ENCODE results near the gene GATD1.

Gene GATD1

DNA sequence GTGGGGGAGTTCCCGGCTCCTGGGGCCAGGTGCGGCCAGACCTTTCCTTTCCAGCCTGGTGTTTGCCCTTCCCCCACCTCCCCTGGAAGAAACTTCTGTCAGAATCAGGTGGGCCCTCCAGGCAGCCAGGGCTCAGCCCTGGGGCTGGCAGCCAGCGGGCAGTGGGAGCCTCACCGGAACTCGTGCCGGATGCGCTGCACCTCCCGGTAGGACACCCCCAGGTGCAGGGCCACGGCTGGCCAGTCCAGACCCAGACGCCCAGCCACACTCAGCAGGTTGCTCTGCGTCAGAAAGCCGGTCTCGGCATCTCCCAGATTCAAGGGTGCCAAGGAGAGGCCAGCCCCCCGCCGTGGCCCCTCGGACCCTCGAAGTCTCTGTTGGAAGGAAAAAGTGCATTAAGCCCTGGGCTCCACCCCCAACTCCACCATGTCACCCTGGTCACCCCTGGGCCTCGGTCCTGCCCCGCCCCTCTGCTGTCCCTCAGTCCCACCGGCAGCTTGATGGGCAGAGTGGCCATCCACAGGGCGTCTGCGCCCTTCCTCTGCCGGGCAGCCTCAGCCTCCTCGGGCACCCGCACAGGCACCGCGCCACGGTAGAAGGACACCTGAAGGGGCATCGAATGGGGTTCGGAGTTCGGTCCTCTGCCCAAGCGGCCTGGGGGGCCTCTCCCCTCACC is 22.5 kb upstream of the GATD1 start:
- H3K4me3 ChIP-seq (ENCODE audit: low read depth, low read length): no peak overlapping the region
- no peaks in the 10 kb centered on the region for H3K27me3 ChIP-seq (ENCODE audit: control insufficient read depth, insufficient read depth, low read length)
- H2AFZ ChIP-seq: no peak overlapping the region
- no peaks in the 10 kb centered on the region for H3K79me2 ChIP-seq
- H3K36me3 ChIP-seq (ENCODE audit: control insufficient read depth, insufficient read depth, low read length): no peaks in the 10 kb centered on the region
- TF ChIP-seq, protein P1, sequence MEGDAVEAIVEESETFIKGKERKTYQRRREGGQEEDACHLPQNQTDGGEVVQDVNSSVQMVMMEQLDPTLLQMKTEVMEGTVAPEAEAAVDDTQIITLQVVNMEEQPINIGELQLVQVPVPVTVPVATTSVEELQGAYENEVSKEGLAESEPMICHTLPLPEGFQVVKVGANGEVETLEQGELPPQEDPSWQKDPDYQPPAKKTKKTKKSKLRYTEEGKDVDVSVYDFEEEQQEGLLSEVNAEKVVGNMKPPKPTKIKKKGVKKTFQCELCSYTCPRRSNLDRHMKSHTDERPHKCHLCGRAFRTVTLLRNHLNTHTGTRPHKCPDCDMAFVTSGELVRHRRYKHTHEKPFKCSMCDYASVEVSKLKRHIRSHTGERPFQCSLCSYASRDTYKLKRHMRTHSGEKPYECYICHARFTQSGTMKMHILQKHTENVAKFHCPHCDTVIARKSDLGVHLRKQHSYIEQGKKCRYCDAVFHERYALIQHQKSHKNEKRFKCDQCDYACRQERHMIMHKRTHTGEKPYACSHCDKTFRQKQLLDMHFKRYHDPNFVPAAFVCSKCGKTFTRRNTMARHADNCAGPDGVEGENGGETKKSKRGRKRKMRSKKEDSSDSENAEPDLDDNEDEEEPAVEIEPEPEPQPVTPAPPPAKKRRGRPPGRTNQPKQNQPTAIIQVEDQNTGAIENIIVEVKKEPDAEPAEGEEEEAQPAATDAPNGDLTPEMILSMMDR (IDR thresholded peaks at IDR 0.05): no peak
- no peaks in the 10 kb centered on the region for H3K9me3 ChIP-seq (ENCODE audit: control insufficient read depth, low read length)
- peaks cover 4% of the 10 kb centered on the region for H3K4me1 ChIP-seq
- H3K4me2 ChIP-seq (ENCODE audit: low read length): no peak overlapping the region
- H3K27ac ChIP-seq: no peak overlapping the region
- H3K9ac ChIP-seq: no peak overlapping the region

GRCh38 chr11:798093-798713 is 20.9 kb upstream of the GATD1 start, which contains the start of gene SLC25A22:
Gene SLC25A22, minus strand, starts transcription at chr11:798281. Its CDS starts 3,275 bp downstream, at chr11:795006.
- Histone ChIP-seq H3K4me2 (ENCODE audit: low read length) (peak within 1 kb of the TSS; percentile 69), H3K9ac (no peak within 1 kb of the TSS), H3K4me1 (peaks cover 4% of the 10 kb centered on the region), H2AFZ (peak within 1 kb of the TSS; percentile 68), H3K27me3 (ENCODE audit: control insufficient read depth, insufficient read depth, low read length) (no peaks in the 10 kb centered on the region), H3K4me3 (ENCODE audit: low read depth, low read length) (peak within 1 kb of the TSS; percentile 48), H3K27ac (peak within 1 kb of the TSS; percentile 42), H3K9me3 (ENCODE audit: control insufficient read depth, low read length) (no peaks in the 10 kb centered on the region), H3K36me3 (ENCODE audit: control insufficient read depth, insufficient read depth, low read length) (no peaks in the 10 kb centered on the region), H3K79me2 (no peaks in the 10 kb centered on the region)
- TF ChIP-seq, protein P1 (IDR thresholded peaks at IDR 0.05): peak; percentile 73

DNA sequence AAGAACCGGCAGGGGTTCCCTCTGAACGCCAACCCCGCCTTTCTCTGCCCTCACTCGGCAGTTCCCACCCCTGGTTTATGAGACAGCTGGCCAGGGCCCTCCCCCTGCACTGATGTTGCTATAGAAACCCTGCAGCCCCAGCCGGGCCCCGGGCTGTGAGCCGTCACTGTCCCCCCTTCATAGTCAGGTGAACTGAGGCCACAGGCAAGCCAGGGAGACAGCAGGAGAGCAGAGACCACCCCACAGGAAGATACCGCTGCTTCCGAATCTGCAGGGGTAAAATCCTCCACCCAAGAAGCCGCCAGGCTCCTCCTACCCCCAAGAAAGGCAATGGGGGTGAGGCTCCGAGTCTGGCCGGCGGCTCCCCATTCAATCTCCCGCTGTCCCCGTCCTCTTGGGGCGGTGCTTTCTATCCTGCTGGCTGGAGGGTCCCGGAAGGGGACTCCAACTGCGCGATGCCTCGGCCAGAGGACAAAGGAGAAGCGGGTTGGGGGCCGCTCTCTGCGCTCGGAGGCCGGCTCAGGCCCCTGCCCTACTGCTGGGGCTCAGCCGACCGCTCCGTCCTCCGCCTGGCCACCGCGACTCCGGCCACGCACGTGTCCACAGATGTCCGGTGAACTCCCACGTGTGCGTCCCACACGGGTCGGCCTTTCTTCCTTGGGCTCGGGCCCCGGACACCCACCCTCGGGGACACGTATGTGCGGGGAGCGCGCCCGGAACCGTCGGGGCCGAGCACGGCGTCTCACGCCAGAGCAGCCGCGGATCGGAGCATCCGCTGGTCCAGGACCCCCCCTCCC is 20.2 kb upstream of the GATD1 start:
- no peaks in the 10 kb centered on the region for H3K79me2 ChIP-seq
- no peak overlapping the region for H3K9ac ChIP-seq
- H3K27me3 ChIP-seq (ENCODE audit: control insufficient read depth, insufficient read depth, low read length): no peaks in the 10 kb centered on the region
- peak overlapping the region; percentile 42 for H3K27ac ChIP-seq
- peak overlapping the region; percentile 67 for H2AFZ ChIP-seq
- H3K4me3 ChIP-seq (ENCODE audit: low read depth, low read length): peak overlapping the region; percentile 48
- peak overlapping the region; percentile 69 for H3K4me2 ChIP-seq (ENCODE audit: low read length)
- TF ChIP-seq, protein P1 (IDR thresholded peaks at IDR 0.05): no peak
- no peaks in the 10 kb centered on the region for H3K9me3 ChIP-seq (ENCODE audit: control insufficient read depth, low read length)
- no peaks in the 10 kb centered on the region for H3K36me3 ChIP-seq (ENCODE audit: control insufficient read depth, insufficient read depth, low read length)
- peaks cover 4% of the 10 kb centered on the region for H3K4me1 ChIP-seq

GRCh38 chr11:796565-797295 is 19.4 kb upstream of the GATD1 start:
- peaks cover 4% of the 10 kb centered on the region for H3K4me1 ChIP-seq
- TF ChIP-seq, protein P1 (IDR thresholded peaks at IDR 0.05): no peak

More at GRCh38 chr11:796565-797295, 19.4 kb upstream of the GATD1 start:
- Histone ChIP-seq H3K9ac (no peak overlapping the region), H3K79me2 (no peaks in the 10 kb centered on the region), H3K27ac (peak overlapping the region; percentile 42), H2AFZ (peak overlapping the region; percentile 67), H3K9me3 (ENCODE audit: control insufficient read depth, low read length) (no peaks in the 10 kb centered on the region), H3K27me3 (ENCODE audit: control insufficient read depth, insufficient read depth, low read length) (no peaks in the 10 kb centered on the region), H3K4me3 (ENCODE audit: low read depth, low read length) (peak overlapping the region; percentile 48), H3K4me2 (ENCODE audit: low read length) (peak overlapping the region; percentile 69), H3K36me3 (ENCODE audit: control insufficient read depth, insufficient read depth, low read length) (no peaks in the 10 kb centered on the region)
